ENCODE data around the gene L3MBTL4.
"Not testable (repeated sequence)": the region's sequence is repeated elsewhere in the genome, so short reads cannot be mapped to it uniquely, and the experiment has no call there.

Gene L3MBTL4

DNA sequence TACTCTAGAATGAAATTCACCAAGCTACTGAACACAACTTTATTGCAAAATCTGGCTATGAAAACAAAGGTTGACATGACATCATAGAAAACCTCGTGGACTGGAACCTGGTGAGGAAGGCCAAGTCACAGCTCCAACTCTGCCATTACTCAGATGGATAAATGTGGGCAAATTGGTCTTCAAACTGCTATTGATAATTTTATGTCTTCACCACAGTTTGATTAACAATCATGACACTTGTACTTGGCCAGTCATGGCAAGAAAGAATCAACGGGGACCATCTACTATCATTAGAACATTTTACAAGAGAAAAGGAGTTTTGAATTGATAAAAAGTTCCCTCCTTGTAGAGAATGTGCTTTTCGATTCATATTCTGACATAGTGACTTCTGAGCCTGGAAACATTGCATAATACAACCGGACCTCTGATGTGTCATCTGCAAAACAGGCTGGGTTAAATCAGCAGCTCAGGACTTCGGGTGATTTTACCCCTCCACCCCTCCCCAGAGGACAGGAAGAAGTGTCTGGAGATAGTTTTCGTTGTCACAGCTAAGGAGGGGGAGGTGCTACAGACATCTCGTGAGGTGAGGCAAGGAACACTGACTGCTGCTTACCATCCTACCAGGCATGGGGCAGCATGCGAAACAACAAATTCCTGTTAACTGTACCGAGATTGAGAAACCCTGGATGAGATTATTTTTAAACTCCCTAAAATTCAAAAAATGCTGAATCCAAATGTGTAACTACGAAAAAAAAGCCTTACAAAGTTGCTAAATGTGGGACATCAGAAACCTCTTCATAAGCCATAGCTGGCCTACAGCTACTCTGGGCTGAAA is 8.4 kb downstream of the L3MBTL4 start:
- DNase-seq: no peak

DNA sequence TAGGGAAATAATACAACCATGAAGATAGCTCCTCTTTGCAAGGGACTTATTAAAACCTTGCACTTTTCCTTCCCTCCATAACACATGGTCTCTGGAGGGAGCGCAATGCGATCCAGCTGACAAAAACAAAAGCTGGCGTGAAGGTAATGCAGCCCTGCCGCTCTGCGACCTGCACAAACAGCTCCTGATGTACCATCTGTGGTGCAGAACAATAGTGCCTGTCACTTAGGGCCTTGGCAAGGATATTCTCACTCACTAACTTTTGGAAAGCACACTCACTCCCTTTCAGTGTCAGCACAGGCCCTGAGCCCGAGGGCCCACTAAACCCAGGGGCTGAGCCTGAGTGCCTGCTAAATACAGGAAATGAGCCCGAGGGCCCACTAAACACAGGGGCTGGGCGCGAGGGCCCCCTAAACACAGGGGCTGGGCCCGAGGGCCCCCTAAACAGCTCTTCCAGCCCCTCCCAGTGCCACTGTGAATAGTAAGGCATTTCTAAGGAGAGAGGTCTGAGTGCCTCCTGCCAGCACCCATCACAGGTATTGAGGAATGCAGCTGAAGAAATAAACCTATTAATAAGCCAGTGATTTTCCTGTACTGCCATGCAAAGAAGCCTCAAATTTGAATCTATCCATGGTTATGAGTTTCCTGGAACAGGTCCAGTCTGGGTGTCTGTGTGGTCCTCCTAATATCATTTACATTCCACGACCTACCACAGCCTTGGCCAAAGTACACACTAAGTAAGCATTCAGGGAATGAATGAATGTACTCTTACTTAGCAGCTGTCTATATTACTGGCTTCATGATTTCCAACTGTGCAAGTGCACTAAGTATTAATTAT is 9.3 kb downstream of the L3MBTL4 start:
- no peak for DNase-seq

DNA sequence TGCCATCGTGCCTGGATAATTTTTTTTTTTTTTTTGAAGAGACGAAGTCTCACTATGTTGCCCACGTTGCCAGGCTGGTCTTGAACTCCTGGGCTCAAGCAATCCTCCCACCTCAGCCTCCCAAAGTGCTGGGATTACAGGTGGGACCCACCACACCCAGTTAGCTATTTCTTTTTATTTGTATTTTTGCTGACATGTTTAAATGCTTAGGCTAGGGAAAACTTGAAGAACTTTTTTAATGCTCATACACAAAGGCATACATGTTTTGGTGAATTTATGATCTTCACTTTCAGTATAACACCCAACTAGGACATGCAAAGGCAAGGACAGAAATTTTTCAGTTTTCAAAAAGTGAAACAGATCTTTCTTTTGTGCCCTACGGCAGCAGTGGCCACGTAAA is 9.9 kb downstream of the L3MBTL4 start:
- DNase-seq: no peak

DNA sequence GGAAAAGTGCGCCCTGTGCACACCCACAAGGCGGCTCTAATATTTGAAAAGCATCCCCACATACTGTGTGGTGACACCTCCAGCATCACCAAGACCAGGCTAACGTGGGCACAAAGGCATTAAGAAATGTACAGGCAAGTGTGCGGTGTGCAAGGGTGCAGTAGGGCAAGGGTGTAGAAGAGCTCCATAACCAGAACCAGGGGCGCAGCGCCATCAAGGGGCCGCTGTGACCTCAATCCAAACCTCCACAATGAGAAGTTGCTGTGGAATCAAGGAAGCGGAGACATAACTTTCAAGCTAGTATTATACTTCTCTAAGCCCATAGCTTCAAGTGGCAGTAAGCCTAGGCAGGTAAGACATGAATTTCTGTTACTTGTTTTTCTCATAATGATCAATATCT is 13.0 kb downstream of the L3MBTL4 start:
- DNase-seq: no peak

DNA sequence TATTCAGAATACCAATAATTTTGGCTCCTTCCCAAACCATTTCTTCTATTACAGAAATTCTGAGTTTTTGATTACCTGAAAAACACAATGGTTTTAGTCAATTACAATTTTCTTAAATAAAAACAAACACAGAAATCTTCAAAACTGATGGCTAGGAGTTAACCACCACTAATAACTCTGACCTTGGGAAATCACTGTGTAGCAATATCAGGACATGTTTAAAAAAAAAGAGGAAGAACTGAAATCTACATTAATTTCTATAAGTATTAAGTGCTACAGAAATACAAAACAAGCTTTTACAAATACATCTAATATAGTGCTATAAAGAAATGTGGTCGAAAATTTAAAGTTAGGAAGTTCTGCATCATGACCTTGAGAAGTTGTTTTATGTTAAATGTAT is 14.9 kb downstream of the L3MBTL4 start:
- DNase-seq: no peak

DNA sequence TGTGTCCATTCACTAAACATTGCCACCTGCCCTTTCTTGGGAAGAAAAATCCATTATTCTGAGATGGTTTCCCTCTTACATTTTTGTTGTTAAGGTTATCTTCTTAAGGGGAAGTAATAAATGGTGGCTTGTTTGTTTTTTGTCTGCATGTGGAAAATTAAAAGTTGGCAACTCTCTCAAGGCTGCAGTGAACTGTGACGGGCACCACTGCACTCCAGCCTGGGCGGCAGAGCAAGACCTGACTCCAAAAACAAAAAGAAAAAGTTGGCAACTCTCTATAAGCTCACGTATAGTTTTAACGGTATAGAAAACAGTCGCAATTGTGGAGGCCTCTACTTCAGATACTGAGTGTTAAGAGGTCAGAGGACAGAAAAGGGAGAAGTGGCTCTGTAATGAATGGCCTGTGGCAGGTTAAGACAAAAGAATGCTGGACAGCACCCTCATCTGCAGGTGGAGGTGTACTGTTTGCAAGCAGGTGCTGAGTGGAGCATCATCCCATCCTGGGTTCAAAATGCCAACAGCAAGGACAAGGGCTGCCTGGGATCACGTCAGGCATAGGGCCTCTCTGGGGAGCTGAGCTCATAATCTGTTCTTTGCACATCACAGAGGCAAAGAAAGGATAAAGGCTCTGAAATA is 16.7 kb downstream of the L3MBTL4 start:
- DNase-seq: no peak

DNA sequence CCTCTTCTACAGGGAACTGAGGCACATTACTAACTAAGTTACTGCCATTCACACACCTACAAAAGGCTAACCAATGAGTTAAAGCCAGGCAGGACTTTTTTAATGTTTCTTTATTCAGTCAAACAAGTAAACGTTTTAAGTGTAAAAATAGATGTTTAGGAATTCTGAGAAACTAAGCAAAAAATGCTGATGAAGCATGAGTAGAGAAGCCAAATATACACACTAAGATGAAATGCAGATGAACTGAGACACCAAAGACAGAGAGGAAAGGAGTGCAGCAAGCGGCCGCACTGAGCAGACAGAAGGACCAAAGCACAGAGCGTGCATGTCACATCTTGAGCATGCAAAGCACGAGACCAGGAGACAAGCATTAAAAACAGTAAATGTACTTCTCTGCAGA is 17.9 kb downstream of the L3MBTL4 start:
- DNase-seq: no peak

DNA sequence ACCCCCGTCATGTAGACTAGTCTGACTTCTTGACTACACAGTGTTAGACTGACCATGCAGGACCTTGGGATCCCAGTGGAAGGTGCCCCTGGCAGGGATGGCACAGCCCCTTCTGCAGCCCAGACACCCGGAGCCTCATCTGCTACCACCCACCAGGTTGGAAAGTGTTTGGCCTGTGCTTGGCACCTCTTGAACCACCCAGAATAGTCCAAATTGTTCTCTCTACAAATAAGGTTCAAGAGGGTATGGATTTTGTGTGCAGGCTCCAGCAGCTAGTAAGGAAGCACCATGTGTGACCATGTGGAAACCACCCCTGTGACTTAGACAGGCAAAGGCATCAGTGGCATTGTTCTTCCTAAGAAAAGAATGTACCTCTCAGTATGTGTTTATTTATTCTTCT is 18.4 kb downstream of the L3MBTL4 start:
- no peak for DNase-seq

DNA sequence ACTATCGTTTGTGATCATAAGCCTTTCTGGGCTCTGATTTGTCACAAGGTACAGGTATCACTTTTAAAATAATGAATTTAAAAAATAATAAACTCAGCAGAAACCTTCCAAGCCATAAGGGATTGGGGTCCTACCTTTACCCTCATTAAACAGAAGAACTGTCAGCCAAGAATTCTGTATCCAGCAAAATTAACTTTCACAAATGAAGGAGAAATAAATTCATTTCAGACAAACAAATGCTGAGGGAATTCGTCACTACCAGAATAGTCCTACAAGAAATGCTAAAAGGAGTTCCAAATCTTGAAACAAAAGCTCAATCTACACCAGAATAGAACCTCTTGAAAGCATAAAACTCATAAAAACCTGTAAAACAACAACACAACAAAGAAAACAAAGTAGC is 25.7 kb downstream of the L3MBTL4 start:
- no peak for DNase-seq

DNA sequence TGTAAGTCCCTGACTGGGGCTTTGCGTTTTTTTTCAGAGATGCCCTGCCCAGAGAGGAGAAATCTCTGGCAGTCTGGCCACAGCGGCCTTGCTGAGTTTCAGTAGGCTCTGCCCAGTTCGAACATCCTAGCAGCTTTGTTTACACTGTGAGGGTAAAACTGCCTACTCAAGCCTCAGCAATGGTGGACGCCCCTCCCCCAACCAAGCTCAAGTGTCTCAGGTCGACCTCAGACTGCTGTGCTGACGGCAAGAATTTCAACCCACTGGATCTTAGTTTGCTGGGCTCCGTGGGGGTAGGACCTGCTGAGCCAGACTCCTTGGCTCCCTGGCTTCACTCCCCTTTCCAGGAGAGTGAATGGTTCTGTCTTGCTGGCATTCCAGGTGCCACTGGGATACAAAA is 31.7 kb downstream of the L3MBTL4 start:
- DNase-seq: no peak

DNA sequence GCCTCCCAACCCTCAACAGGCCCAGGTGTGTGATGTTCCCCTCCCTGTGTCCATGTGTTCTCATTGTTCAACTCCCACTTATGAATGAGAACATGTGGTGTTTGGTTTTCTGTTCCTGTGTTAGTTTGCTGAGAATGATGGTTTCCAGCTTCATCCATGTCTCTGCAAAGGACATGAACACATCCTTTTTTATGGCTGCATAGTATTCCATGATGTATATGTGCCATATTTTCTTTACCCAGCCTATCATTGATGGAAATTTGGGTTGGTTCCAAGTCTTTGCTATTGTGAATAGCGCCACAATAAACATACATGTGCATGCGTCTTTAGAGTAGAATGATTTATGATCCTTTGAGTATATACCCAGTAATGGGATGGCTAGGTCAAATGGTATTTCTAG is 37.2 kb downstream of the L3MBTL4 start:
- not testable (repeated sequence) for DNase-seq

DNA sequence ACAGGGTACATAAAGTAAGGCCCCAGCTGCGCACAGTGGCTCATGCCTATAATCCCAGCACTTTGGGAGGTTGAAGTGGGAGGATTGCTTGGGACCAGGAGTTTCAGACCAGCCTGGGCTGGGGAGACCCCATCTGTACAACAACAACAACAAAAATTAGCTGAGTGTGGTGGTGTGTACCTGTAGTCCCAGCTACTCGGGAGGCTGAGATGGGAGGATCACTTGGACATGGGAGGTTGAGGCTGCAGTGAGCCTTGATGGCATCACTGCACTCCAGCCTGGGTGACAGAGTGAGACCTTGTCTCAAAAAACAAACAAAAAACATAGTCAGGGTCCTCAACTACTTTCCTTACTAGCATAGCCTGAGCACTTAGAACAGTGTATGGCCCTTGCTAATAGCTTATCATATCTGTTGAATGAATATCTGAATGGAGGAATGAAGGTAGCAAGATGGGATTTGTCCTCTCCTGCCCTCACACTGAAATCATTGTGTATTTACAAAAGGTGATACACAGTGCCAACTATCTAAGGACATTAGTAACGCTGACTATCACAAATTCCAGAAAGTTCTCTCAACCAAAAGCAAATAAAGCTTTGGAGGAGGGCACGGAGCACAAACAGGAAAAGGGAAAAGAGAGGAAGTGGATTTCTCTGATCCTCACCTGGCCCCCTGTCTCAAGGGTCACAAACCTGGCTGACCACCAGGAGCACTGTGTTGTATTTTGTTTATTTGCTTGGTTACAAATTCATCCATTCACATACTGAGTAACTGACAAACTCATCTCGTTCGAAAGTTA is 38.1 kb downstream of the L3MBTL4 start:
- DNase-seq: no peak

DNA sequence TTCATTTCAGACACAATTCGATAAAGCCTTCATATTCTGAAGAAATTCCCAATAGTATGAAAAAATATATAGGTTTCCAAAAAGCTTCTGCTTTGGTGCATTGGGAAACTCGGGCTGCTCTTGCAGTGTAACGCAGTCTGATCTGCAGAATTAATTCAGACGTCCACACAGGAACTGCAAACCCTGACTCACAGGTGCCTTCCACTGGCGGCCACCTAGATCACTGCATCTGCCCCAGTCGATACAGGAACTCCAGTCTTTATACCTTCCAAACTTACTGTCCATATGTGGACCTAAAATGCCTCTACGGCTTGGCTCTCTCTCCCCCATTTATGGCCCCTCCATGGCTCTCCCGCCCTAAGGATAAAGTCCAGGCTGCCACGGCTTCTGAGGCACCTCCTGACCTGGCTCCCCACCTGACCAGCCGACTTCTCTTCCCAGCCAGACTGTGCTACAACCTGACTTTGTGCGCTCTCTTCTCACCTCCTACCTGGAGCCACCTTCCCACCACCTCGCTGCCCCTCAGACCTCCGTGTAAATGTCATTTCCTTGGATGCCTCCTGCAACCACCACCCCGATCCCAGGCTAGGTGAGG is 39.7 kb downstream of the L3MBTL4 start:
- no peak for DNase-seq

DNA sequence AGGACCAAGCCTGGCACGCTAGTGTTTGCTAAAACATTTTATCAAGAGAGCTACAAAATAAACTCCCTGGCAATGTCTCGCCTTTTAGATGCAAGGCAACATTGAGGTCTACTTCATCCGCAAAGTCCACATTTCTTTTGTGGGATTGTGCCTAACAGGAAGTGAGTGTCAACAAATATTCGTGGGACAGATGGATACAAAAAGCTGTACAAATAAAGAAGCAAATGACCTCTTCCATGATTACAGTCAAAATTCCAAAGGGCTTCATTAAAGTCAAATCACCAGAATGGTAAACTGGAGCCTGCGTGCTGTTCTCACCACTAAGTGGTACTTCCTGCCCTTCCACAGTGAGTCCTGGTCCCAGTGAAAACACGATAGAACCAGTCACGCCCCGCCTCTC is 40.4 kb downstream of the L3MBTL4 start:
- no peak for DNase-seq

DNA sequence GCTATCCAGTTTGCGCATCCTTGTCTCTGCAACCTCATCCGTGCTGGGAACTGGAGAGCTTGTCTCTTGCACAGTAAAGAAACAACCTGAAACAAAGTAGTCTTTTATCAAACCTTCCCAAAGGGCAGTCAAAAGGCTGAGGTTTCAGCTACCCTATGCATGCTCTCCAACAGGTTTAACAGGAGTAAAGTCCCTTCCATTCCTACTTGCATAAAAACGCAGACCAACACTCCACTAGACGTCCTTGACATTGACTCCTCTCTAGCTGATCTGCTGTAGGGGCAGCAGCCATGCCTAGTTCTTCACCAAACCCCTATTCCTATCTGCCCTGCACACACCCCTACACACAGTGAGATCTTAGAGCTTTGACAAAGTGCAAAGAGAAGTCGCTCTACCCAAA is 41.5 kb downstream of the L3MBTL4 start:
- DNase-seq: no peak

DNA sequence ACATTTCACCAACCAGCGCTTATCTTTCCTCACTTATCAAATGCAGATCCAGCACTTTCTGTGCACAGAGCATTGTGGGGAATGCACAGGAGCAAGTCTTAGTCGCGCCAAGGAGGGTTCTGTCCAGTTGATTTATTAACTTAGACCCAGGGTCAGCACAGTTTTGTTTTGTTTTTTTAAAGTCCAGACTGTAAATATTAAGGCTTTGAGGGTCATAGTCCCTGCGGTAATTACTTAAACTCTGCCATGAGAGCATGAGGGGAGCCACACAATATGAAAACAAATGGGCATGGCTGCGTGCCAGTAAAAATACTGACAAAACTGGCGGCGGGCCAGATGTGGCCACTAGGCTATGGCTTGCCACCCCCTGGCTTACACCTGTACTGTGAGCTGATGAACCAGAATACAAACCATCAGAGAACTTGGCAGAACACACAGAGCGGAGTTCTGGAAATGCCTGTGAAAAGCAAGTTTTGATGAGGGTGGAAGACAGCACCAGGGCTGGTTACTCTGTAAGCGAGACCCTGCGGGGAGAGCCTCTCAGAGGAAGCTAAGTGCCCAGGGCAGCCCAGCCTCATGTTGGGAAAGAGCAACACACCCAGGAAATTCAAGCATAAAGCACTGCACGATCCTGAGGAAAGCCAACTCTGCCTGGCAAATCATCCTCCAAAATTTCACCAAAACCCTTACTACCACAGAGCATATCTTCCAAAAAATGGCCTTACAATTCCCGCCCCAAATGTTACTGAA is 43.6 kb downstream of the L3MBTL4 start:
- no peak for DNase-seq

DNA sequence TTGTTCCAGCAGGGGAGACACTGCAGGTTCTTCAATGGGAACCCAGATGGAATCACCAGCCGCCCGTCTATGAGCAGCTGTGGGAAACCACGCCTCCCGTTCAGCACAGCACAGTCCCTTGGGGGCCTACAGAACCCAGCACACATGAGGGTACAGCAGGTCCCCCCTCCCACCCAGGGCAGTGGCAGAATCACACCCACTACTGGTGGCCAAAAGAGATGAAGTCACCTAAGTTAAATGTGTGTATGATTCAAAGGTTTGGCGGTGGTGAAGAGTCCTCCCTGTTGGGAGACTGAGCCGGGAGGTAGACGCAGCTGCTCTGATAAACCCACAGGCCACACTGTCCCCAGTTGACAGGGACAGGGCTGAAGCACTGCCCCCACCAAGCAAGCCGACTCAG is 44.3 kb downstream of the L3MBTL4 start:
- DNase-seq: no peak

DNA sequence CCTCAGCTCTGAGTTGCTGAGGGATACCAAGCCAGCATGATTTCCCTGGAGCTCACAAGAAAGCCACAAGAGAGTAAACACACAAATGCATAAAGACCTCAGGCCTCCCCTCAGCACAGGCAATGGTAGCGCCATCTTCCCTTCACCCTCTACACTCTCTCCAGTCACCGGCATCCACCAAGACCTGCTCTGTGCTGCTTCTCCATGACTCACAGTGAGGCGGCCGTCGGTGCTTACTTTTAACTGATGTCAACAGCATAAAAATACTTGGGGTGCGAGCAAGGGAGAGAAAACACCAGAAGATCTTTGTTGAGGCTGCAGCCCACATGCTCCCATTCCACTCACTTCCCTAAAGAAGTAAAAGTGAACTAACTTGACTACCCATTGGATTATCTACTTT is 46.7 kb downstream of the L3MBTL4 start:
- no peak for DNase-seq

DNA sequence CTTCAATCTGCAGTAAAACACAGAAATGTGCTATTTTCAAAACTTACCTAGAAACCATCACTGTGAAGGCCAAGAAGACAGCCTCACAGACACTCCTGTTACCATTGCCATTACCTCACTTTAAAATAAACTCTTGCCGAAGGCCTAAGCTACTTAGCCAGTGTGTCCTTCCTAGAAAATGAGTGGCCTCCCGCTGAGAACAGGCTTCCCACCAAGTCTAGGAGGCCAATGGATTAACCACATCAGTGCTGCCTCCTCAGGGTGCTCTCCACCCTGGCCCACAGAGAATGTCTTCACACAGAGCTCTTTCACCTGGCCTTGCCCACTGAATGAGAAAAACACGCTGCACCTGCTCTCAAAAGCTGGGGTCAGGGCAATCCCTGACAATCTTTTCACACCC is 47.5 kb downstream of the L3MBTL4 start:
- no peak for DNase-seq

DNA sequence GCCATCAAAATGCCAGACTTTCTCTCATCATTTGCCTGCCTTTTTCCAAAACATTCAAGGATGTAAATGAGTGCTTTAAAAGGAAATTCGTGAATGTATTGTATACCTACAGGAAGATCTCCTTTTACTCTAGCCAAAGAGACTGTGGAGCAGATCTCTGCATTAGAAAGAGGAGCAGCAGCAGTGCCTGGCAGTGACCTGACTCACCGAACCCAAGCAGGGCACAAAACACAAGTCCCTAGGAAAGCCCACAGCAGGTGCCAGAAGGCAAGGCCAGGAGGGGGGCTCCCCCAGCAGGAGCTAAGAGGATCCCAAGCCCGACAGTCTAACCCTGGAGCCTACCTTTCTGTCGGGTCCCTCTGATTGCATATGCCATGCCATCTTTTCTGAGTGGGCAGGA is 47.9 kb downstream of the L3MBTL4 start:
- DNase-seq: no peak

DNA sequence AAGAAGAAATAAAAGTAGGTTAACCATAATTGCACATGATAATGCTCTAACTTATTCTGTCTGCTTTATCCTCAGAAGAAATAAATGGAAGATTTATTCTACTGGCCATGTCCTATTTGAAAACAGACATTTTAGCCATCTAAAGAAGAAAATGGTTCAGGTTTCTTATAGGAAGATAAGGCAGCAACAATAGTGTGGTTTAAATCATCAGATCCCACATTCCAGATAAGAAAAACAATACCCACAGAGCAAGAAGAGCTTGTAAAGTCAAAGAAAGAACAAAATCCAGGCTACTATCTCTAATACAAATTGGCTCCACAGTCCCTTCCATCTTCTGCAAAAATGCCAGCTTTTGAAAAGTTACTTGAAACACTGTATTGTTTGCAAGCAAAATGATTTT is 49.3 kb downstream of the L3MBTL4 start:
- DNase-seq: no peak

DNA sequence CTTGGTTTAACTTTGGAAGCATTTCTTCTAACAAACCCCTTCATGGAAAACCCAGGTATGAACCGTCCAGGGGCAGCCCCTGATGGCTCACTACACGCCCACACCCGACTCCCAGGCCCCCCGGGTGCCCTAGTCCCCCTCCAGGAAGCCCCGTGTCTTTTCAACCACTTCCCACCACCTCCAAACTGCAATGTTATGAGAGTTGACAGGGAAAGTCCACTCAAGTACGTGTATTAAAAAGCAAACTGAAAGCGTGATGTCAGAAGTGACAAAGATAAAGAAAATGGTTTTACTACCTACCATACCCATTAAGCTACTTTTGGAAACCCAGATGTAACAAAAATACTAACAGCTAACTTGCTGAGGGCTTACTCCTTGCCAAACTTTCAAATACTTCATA is 51.5 kb downstream of the L3MBTL4 start:
- DNase-seq: no peak

Data from CD4-positive, alpha-beta T cell treated with Interleukin-21 for 1 hour (primary cell).